GM19023 (cell line): ENCODE data around the gene SHISA8.
"Not testable (repeated sequence)": the region's sequence is repeated elsewhere in the genome, so short reads cannot be mapped to it uniquely, and the experiment has no call there.

Source experiments
- ATAC-seq: cut with Tn5 transposase; IDR thresholded peaks from one replicate; pipeline ENCODE4 v1.9.1; 2021; ENCODE audit warnings: mild to moderate bottlenecking, moderate library complexity; ENCODE audit not compliant: unreplicated experiment

The SHISA8 gene

DNA sequence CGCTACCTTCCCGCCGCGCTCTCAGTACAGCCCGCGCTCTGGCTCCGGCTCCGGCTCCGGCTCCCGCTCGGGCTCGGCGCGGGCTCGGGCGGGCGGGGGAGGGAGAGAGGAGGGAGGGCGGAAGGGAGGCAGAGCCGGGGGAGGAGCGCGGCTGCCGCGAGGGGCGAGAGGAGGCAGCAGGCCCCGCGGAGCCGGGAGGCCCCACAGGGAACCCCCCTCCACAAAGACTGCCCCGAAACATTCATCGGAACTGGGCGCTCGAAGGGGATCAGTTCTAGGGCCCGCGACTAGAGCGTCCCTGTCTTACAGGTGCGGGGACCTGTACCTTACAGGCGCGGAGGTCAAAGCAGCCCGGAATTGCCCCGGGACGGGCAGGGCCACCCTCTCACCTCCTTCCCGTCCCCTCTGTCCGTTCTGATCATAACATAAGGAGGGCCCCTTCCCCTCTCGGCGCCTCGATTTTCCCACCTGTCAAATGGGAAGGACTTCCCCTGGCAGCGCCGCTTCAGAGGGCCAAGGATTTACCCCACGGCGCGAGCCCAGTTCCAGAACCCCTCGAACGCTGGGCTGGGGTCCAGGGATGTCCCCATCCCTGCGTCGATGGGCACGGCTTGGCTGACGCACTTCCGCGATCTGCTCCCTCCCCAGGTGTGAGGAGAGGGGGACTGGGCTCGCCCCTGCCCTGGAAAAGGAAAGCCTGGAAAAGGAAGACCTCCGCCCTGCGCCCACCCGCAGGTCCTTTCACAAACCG lies at the start of gene SHISA8:
Gene SHISA8 (minus strand): TSS at position 40 of the 751 bp plus-strand sequence. CDS start 407 bp downstream, outside the sequence.
- no peak for ATAC-seq

DNA sequence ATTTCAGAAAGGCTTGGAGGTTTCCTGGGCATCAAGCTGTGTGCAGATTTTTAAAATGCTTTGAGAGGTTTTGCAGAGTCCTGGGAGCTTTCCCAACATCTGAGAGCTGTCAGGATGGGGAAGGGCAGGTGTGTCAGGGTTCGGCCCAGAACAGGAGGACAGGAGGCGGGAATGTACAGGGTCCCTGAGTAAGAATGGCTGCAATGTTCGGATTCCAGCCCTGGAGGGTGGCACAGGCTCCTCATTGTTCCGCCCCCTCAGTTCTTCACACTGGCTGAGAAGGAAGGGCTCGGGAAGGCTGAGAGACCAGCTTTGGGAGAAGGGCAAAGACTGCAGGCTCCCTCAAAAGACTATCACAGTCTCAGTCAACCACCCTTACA lies 49.2 kb upstream of the SHISA8 start:
- no peak for ATAC-seq

DNA sequence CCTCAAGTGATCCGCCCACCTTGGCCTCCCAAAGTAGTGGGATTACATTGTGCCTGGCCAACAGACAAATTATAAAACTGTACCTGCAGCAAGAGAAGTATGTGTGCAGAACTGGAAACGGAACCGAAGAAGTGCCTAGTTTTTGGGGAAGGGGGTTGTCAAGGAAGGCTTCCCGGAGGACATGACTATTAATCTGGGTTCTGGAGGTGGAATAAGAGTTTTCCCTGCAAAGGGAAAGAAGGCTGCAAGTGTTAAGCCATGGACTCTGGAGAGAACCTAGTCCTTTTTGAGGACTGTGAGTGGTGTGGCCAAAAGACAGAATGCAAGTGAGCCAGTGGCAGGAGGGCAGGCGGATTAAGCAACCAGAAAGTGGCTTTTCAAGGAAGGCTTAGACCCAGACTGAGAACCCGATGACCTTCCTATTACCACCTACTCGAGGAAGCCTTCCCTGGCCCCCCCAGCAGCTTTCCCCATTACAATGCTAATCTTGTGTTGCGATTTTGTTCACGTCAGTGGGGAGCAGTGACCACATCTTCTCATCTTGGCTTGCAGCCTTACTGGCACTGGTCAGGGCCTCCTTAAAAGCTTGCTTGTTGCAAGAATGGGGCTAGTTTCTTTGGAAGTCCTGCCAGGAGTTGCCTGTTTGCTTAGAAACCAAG lies 48.7 kb upstream of the SHISA8 start:
- no peak for ATAC-seq

DNA sequence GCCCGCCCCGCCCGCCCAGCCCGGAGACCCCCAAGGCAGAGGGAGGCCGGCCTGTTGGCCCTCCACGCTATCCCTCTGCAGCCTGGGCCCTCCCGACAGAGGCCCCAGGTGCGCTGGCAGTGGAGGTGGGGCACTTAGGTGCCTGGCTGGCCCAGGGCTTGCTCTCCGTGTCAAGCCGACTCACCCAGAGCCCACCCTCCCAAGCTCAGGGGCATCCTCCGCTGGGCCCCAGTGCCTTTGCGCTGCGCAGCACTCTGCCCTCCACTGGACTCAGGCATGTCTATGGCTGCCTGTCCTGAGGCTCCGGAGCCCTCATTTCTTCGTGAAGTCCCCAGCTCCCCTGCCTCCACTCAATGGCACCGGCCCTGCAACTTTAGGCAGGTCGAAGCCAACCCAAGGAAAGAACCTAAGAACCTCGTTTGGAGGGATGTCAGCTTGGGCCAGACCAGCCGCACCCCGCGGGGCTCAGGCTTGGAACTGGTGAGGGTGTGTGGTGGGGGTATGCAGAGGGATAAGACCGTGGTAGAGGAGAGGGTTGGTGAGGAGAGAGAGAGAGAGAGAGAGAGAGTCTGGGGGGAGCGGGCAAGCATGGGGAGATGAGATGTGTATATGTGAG lies 43.2 kb upstream of the SHISA8 start:
- ATAC-seq, result no peak

DNA sequence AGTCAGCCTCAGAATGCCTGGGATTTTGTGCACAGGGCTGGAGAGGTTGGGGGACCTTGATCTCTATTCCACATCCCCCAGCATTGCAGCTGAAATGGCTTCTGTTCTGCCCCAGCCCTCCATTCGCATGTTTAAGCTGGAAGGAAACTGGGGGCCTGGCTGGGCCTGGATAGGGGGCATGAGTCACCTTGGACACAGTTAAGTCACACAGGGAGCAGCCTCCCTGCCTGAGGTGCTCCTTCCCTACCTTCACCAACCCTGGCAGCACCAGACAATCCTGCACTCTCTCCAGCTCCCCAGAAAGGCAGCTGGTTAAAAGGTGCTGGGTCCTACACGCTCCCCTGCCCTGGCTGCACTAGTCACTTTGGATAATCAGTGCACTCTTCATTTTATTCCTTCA lies 37.8 kb upstream of the SHISA8 start:
- ATAC-seq, result no peak

DNA sequence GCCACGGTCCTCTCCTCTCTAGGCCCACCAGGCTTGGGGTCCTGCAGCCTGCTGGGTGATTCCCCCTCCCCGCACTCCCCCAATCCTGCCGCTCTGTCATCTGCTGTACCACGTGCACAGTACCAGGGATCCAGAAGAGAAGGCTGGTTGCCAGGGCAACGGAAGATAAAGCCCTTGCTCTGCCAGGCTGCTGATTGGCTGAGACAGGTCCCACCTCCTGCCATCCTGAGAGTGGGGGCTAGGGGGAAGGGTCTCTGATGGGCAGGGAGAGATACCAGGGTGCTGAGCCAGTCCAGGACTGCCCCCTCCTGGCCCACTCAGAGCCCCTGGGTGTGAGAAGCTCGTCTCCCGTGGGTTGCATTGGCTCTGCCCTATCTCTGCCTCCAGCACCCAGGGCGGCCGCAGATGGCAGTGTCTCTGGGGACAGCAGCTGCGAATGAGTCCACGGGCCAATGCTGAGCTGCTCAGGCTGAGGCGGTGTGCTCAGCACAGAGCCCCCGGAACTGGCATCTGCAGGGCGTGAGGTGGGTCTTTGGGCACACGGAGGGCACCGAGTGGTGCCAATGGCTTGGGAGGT lies 37.1 kb upstream of the SHISA8 start, which contains the start of gene SMIM45:
Gene SMIM45 (plus strand): TSS at position 253 of the 577 bp plus-strand sequence.
- ATAC-seq, result no peak

DNA sequence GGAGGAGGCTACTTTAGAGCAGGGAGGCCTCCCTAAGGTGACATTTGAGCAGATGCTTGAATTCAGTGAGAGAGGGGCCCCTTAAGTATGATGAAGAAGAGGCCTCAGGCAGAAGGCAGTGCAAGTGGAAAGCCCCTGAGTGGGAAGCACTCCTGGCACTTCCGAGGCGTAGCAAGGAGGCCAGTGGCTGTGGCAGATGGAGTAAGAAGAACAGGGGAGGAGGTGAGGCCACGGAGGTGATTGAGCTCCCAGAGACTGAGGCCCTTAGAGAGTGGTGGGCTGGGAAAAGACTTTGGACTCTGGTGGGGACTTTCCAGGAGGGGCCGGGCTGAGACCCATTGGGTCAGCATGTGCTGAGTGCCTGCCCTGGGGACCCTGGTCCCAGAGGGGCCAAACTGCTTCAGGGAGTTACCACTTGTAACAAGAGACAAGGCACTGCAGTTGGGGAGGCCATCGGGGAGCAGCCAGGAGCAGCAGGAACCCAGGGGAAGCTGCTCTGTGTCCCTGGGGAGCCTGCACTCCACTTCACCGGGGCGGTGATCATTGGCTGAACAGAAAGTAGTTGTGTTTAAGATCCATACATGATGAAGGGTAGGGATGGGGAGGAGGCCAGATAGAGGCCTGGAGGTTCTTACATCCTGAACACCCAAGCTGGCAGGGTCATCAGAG lies 34.6 kb upstream of the SHISA8 start:
- ATAC-seq, result no peak

DNA sequence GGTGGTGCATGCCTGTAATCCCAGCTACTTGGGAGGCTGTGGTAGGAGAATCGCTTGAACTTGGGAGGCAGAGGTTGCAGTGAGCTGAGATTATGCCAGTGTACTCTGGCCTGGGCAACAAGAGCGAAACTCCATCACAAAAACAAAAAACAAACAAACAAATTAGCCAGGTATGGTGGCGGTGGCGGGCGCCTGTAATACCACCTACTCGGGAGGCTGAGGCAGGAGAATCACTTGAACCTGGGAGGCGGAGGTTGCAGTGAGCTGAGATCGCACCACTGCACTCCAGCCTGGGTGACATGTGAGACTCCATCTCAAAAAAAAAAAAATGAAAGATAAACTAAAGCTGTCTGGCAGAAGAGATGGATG lies 34.0 kb upstream of the SHISA8 start:
- not testable (repeated sequence) for ATAC-seq

DNA sequence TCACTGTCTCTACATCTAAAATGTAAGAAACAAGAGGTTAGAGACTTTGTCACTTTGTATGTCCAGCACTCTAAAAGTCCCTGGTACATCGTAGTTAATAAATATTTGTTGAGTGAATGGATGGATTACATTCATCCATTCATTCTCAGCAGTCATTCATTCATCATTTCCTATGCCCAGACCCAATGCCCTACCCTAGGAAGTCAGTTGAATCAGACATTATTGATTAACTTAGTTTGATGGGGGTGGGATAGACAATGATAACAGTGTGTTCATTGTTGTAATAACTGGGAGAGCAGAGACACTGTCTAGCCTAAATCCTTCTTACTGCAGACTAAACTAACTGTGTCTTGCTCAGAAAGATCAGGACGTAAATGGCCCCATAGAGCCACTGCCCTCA lies 33.3 kb upstream of the SHISA8 start:
- ATAC-seq, result no peak

DNA sequence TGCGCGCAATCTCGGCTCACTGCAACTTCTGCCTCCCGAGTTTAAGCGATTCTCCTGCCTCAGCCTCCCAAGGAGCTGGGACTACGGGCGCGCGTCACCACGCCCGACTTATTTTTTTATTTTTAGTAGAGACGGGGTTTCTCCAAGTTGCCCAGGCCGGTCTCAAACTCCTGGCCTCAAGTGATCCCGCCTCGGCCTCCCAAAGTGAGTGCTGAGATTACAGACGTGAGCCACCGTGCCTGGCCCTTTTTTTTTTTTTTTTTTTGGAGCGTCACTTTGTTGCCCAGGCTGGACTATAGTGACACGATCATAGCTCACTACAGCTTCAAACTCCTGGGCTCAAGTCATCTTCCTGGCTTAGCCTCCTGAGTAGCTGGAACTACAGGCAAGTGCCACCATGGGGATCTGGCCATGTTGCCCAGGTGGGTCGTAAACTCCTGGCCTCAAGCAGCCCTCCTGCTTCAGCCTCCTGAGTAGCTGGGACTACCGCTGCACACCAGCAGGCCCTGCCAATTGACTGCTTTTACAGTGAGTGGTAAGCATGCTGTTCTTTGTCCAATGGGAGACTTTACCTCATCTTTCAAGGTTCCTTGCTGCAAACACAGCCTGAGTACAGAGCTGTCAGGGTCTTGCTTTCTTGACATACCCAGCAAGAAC lies 32.7 kb upstream of the SHISA8 start:
- no peak for ATAC-seq

DNA sequence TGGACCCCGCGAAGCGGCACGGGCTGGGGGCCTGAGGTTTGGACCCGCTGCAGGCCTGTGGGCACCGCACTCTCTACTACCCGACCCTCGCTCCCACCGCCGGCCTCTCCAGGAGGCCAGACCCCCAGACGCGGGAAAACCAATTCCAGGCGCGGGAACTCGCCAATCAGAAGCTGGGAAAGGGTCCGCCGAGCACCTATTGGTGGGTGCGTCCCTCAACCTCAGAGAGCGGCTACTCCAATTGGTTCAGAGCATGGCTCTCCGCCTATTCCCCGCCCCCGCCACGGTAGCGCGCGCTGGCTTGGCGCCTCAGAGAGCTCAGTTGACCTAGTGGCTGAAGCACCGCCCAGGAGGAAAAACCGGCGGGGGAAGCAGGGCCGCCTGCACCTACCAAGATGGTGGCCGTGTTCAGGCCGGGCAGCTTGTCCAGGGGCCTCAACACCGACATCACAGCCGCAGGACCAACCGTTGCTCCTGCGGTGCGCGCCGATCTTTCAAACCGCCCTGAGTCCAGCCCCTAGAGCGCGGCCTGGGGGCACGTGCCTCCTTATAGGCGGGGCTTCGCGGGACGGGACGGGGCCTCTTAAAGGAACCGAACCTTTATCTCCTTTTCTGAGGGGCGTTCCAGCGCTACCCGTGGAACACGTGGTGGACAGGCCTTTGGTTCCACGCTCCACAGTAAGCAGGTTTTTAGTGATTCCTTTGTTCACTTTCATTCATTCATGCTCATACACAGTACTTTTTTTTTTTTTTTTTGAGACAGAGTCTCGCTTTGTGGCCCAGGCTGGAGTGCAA lies 32.0 kb upstream of the SHISA8 start, which contains the start of gene CENPM:
Gene CENPM (minus strand): TSS at position 524 of the 795 bp plus-strand sequence. CDS start 76 bp downstream, at position 448.
- peak; percentile 87 for ATAC-seq

DNA sequence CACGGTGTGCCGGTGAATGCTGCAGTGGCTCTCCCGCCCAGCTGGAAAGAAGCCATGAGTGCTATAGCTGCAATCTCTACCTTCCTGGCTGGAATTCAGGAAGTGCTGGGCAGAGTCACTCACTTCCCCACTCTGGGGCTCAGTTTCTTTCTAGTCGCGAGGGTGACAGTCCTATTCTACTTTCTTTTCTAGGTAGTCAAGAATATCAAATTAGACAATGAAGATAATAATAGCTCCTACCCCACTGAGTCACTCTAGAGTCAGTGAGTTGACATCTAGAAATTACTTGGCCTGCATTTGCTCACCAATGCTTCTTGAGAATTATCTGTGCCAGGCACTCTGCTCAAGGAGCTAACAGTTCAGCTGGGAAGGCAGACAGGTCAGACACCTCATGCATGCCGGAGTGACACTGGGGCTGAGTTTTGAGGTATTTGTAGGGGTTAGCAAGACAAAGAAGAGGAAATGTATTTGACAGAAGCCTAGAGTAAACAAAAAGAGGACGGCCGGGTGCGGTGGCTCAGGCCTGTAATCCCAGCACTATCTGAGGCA lies 28.9 kb upstream of the SHISA8 start:
- ATAC-seq, result no peak

DNA sequence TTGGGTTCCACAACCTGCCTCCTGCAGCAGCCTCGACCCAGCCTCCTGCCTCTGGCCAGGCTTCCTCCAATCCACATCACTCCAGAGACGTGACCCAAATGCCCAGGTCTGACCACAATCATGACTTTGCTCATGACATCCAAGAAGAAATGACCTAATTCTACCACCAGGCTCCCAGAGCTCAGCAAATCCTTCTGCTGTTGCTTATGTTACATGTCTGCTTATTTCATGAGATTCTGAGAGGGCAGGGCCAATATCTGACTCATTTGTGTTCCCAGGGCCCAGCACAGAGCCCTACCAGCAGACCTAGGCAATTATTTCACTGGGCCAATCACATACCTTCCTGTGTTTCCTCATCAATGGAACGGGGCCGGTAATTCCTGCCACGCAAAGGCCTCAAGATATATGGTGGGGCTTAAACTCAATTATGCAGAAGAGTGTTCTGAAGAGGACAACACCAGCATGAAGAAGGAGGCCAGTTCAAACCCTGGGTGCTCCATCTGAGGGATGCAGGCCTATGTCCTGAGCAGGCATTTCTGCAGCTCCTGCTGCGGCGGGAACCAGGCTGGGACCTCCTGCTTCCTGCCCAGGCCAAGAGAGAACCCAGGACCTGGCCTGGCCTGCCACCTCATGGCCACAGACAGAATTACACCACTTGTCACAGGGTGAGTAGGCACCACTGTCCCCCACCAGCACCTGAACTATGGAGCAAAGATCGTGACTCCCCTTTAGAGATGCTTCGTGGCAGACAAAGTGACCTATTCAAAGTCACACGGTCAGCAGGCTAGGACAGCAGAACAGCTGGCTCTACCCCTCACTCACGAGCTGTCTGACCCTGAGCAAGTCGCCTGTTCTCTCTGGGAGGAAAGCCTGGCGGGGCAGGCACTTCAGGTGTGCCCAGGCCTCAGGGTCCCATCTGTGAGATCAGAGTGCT lies 26.2 kb upstream of the SHISA8 start:
- ATAC-seq, result no peak

DNA sequence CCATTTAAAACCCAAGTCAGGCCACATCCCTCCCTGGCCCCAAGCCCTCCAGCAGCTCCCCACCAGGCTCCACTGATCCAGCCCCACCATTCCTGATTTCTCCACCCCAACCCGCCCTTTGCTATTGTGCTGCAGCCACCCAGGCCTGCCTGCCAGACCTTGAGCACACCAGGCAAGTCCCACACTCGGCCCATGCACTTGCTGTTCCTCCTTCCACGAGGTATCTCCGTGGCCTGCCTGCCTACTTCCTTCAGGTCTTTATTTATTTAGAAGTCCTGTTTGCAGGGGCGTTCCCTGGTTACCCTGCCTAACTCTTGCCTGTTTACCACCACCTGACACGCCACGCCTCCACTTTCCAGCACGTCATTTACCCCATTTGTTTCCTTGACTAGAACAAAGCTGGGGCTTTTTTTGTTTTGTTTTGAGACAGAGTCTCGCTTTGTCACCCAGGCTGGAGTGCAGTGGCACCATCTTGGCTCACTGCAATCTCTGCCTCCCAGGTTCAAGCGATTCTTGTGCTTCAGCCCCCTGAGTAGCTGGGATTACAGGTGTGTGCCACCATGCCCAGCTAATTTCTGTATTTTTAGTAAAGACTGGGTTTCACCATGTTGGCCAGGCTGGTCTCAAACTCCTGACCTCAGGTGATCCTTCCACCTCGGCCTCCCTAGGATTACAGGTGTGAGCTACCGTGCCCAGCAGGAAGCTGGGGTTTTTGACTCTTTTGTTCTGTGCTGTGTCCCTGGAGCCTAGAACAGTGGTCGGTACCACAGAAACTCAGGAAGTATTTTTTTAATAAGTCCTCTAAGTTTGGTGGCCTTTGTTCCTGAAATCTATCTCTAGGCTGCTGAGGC lies 25.3 kb upstream of the SHISA8 start:
- peak; percentile 55 for ATAC-seq

DNA sequence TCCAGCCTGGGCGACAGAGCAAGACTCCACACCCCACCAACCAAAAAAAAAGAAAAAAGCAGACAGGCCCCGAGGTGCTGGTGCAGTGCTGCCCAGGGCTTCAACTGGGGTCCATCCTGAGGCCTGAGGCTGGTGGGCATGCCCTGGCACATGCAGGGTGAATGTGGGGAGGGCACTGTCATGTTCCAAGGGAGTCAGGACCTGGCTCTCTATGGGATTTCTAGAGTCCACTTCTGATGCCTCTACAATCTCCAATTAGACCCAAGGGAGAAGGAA lies 22.0 kb upstream of the SHISA8 start:
- no peak for ATAC-seq

DNA sequence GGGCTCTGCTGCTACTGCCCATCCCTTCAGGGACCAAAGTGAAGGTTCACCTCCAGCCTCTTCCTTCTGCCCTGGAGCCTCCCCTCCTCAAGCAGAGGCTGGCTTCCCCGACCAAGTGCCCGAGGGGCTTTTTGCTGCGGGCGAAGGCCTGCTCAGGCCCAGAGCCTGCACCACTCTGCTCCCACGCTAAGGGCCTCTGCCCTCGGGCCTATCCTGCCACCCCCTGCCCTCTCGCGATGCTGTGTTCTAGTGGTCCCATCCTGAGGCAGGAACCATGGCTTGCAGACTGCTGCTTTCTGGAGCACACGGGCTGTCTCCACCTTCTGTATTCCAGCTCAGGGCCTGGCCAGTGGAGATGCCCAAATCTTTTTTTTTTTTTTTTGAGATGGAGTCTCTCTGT lies 20.6 kb upstream of the SHISA8 start:
- no peak for ATAC-seq

DNA sequence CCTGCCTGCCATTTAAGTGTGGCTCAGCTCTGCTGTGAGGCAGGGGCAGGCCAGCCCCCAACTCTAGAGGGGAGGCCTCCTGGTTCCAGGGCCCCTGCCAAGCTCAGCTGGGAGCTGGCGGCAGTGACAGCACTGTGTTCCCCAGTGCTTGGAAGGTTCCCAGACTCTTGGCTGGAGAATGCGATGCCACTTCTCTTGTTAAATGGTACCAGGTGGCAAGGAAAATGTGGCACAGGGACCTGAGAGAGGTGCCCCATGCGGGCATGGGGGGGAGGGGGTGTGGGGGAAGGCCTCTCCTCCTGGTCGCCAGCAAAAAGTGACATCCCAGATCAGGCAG lies 20.1 kb upstream of the SHISA8 start:
- ATAC-seq, result no peak
